ENCODE data around the gene TYRO3.
A peak's percentile ranks its signal among the peaks of the same experiment; 100 is the strongest.
"Not testable (repeated sequence)": the region's sequence is repeated elsewhere in the genome, so short reads cannot be mapped to it uniquely, and the experiment has no call there.

TYRO3 gene

GRCh38 chr15:41574158-41574557 lies 15.1 kb downstream of the TYRO3 start:
- no peak for DNase-seq (ENCODE audit: low spot score)

GRCh38 chr15:41575282-41575681 lies 16.3 kb downstream of the TYRO3 start:
- no peak for DNase-seq (ENCODE audit: low spot score)

- DNase-seq (ENCODE audit: low spot score), result no peak
Observed at GRCh38 chr15:41577863-41578735, 19.1 kb downstream of the TYRO3 start.

GRCh38 chr15:41578736-41579383 lies 19.8 kb downstream of the TYRO3 start:
- no peak for DNase-seq (ENCODE audit: low spot score)

GRCh38 chr15:41581110-41581509 lies 22.1 kb downstream of the TYRO3 start:
- no peak for DNase-seq (ENCODE audit: low spot score)

GRCh38 chr15:41583795-41584194 lies 24.8 kb downstream of the TYRO3 start:
- no peak for DNase-seq (ENCODE audit: low spot score)

- DNase-seq (ENCODE audit: low spot score), result no peak
Observed at GRCh38 chr15:41584636-41585126, 25.7 kb downstream of the TYRO3 start.

GRCh38 chr15:41585127-41586047 lies 26.4 kb downstream of the TYRO3 start:
- no peak for DNase-seq (ENCODE audit: low spot score)

GRCh38 chr15:41586531-41587282 lies 27.7 kb downstream of the TYRO3 start:
- DNase-seq (ENCODE audit: low spot score), result not testable (repeated sequence)

- not testable (repeated sequence) for DNase-seq (ENCODE audit: low spot score)
Observed at GRCh38 chr15:41589018-41589417, 30.0 kb downstream of the TYRO3 start.

- not testable (repeated sequence) for DNase-seq (ENCODE audit: low spot score)
Observed at GRCh38 chr15:41589571-41589970, 30.6 kb downstream of the TYRO3 start.

- not testable (repeated sequence) for DNase-seq (ENCODE audit: low spot score)
Observed at GRCh38 chr15:41591217-41591616, 32.2 kb downstream of the TYRO3 start.

- DNase-seq (ENCODE audit: low spot score), result not testable (repeated sequence)
Observed at GRCh38 chr15:41592718-41593117, 33.7 kb downstream of the TYRO3 start.

GRCh38 chr15:41594801-41595746 lies 36.1 kb downstream of the TYRO3 start:
- DNase-seq (ENCODE audit: low spot score), result no peak

- no peak for DNase-seq (ENCODE audit: low spot score)
Observed at GRCh38 chr15:41596972-41597371, 38.0 kb downstream of the TYRO3 start.

- no peak for DNase-seq (ENCODE audit: low spot score)
Observed at GRCh38 chr15:41597787-41598186, 38.8 kb downstream of the TYRO3 start.

- DNase-seq (ENCODE audit: low spot score), result no peak
Observed at GRCh38 chr15:41599061-41599460, 40.0 kb downstream of the TYRO3 start.

- no peak for DNase-seq (ENCODE audit: low spot score)
Observed at GRCh38 chr15:41603411-41603935, 44.5 kb downstream of the TYRO3 start.

GRCh38 chr15:41603941-41604911 lies 45.2 kb downstream of the TYRO3 start:
- peak; percentile 61 for DNase-seq (ENCODE audit: low spot score)
